GM19193 (cell line): ENCODE results near the gene FAM234A.

ENCODE experiments used
- POLR2A ChIP-seq: IDR thresholded peaks from 4 replicates; pipeline ENCODE4 v1.6.1; 2011; ENCODE audit not compliant: insufficient read depth, insufficient read length; ENCODE audit errors: extremely low read depth

The FAM234A gene

DNA sequence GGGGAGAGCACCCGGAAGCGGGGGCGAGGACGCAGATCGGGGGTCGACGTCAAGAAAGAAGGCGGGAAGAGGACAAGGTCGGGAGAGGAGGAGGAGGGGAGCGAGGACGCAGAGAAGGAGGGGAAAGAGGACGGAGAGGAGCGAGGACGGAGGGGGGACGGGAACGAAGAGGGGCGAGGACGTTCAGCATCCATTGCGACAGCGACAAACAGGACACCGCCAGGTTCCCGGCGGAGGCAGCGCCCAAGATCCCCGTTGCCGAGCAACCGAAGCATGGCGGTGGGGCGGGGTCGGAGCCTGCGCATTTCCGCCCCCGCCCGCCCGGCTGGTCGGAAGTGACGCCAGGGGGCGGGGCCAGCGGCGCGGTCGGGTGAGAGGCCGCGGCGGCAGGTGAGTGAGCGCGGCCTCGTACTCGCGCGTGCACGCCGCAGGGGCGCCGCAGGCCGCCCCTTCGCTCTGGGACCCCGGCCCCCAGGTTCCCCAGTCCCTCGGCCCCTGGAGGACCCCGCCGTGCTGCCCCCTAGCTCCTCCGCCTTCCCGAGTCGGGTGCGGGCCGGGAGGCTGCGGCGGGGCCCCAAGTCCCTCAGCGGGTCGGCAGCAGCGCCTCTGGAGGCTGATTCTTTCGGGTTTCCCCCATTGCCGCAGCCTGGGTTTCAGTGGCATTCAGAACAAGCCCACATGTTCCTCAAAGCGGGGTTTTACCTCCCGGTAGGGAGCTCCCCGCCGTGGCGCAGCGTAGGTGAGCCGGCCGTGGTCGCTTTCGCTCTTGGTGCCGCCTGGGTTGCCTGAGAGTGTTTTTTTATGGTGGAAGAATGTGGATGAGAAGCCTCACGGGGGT is at the start of gene FAM234A:
TSS of gene FAM234A (plus strand) at position 354 of the 838 bp plus-strand sequence. CDS start 19,593 bp downstream, outside the sequence.
- peak; percentile 94 for TF ChIP-seq POLR2A

GRCh38 chr16:185213-185612 is 49.4 kb upstream of the FAM234A start:
- TF ChIP-seq POLR2A, result no peak

DNA sequence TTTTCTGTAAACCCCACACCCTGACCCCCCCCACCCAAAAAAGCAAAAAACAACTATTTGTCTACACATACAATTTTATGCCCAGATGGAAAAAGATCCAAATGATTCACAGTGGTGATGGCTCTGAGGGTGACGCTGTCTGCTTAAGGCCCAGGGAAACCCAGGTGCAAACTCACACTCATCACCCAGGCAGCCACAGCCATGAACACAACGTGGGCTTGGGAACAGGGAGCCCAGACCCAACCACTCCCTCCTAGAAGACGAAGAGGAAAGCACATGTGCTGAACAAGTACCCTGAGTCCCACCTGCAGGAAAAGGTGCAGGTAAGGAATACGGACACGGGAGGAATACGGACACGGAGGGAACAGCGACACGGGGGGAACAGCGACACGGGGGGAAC is 48.9 kb upstream of the FAM234A start:
- TF ChIP-seq POLR2A, result no peak

DNA sequence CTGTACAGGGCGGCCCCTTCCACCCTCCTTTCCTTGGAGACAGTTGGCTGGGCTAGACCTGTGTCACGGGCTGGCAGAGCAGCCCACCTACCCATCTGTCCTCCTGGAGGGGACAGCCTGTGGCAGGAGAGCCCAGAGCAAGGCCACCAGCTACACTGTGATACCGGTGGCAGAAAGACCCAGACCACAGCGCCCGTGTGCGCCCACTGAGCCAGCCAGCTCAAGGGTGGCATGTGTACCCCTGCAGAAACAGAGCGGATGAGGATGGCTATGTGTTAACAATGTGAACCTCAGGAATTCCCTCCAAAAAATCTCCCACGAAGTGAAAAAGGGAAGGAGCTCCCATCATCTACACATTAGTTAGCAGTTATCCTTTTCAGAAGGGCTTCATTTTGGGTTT is 47.3 kb upstream of the FAM234A start:
- TF ChIP-seq POLR2A, result no peak

DNA sequence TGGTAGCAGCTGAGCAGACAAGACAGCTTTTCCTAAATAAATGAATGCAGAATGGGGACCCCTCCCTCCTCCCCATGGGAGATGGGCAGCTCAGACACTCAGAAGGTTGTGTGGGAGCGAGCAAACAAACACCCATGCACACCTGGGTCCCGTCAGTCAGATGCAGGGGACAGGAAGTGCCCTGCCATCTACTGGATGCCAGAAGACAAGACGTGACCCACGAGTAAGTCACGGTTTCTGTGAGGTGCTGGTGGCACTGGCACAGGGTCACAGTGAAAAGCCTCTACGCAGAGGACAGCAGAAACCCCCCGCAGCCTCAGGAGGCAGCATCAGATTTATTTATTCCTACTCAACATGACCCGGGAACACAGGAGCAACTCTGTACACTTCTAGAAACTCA is 45.9 kb upstream of the FAM234A start:
- no peak for TF ChIP-seq POLR2A

- no peak for TF ChIP-seq POLR2A
Observed at GRCh38 chr16:189604-190186, 44.9 kb upstream of the FAM234A start.

- TF ChIP-seq POLR2A, result no peak
Observed at GRCh38 chr16:191831-192230, 42.8 kb upstream of the FAM234A start.

DNA sequence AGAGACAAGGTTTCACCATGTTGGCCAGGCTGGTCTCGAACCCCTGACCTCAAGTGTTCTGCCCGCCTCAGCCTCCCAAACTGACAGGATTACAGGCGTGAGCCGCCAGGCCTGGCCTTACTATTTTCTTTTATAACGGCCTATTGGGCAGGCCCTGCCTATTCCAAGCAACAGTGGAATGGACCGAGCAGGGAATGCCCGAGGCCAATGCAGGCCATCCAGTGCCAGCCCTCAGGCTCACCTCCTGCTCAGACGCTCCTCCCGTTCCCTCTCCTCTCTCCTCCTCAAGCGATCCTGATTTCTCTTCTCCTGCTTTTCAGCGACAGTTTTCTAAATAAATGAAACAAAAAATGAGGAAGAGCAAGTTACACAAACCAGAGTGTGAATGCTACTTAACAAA is 41.9 kb upstream of the FAM234A start:
- TF ChIP-seq POLR2A, result no peak

- no peak for TF ChIP-seq POLR2A
Observed at GRCh38 chr16:193441-193840, 41.2 kb upstream of the FAM234A start.

DNA sequence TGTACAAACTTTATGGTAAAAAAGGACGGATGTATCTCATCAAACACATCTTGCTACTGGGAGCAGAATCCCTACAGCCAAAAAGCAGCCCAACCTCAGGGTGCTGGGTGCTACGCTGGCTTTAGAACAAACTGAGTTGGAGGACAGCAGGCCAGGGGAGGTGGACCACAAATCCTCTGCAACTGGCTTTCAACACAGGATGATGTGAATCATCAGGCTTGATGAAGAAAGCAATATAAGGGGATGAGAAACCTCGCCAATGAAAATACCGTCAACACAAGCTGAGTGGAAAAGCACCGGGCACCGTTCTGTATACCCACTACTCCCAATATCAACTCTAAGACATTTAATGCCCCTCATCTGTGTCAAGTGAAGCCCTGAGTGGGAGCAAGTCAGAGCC is 40.1 kb upstream of the FAM234A start:
- no peak for TF ChIP-seq POLR2A

- TF ChIP-seq POLR2A, result no peak
Observed at GRCh38 chr16:200388-200787, 34.2 kb upstream of the FAM234A start.

- no peak for TF ChIP-seq POLR2A
Observed at GRCh38 chr16:203246-203645, 31.4 kb upstream of the FAM234A start.

GRCh38 chr16:212999-213398 is 21.6 kb upstream of the FAM234A start:
- no peak for TF ChIP-seq POLR2A

DNA sequence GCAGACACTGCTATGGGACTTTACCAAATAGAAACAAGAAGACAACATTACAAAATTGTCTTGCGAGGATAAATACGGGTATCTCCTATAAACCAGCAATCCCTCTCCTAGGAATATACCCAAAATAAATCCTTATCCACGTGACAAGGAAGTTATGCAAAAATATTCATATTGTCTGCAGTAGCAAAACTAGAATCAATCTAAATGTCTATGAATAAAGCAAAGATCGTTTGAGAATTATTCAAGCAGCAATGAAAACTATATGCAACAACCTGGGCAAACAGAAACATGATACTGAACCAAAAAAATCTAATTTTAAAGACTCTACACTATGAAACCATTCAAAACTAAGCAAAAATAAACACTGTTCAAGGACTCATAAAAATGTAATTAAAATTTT is 14.6 kb upstream of the FAM234A start:
- TF ChIP-seq POLR2A, result no peak

DNA sequence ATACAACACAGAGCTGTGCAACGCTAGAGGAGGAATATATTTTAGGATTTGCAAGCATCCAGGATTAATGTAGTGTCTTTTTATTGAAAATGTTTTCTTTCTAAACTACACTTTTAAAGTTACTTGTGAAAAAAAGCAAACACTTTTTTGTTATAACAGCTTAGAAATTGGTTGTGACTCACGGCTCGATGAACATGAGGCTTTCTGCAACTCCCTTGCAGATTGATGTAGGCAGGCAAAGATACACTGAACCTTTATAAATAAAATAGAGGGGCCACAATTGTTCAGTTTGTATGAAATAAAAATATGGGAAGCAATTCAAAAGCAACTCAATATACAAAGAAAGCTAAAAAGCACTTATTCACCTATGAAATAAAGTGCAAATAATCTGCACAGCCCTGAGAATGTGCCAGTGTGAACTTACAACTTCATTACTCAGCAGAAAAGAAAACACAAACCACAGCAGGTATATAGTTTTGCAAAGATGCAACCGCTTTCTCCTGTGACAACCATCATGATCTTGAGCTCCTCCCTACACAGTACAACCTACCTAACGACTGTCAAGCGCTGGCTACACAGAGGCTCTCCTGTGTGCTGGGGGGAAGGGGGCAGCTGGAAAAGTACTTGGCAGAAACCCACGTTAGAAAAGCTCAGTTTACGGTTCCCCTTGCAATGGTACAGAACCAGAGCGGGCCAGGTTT is 6.3 kb upstream of the FAM234A start:
- TF ChIP-seq POLR2A, result no peak
